Trophoblast cell (in vitro differentiated cells and primary cell): Measurements from ENCODE around the gene CROCC2.

ENCODE experiments used
- DNase-seq, 2 donors: peaks; one replicate each; pipeline ENCODE4 v3.0.0-alpha.2; 2016
- H2AFZ ChIP-seq: 2 replicates; pipeline ENCODE4 v1.6.1; 2013; ENCODE audit warnings: low read length, moderate library complexity, mild to moderate bottlenecking; ENCODE audit not compliant: insufficient read depth, poor library complexity
- H2AK5ac ChIP-seq: 2 replicates; pipeline ENCODE4 v1.6.1; 2013; ENCODE audit warnings: mild to moderate bottlenecking, low read length
- H2BK120ac ChIP-seq: 2 replicates; pipeline ENCODE4 v1.6.1; 2013; ENCODE audit warnings: low read length, mild to moderate bottlenecking, moderate library complexity; ENCODE audit not compliant: insufficient read depth, poor library complexity
- H2BK12ac ChIP-seq: 2 replicates; pipeline ENCODE4 v1.6.1; 2013; ENCODE audit warnings: mild to moderate bottlenecking, low read length, moderate library complexity
- H2BK5ac ChIP-seq: 2 replicates; pipeline ENCODE4 v1.6.1; 2013; ENCODE audit warnings: low read length, low read depth, moderate library complexity, mild to moderate bottlenecking; ENCODE audit not compliant: poor library complexity
- H3K14ac ChIP-seq: 2 replicates; pipeline ENCODE4 v1.6.1; 2013; ENCODE audit warnings: mild to moderate bottlenecking, low read length
- H3K18ac ChIP-seq: 2 replicates; pipeline ENCODE4 v1.6.1; 2013; ENCODE audit warnings: mild to moderate bottlenecking, low read length
- H3K23ac ChIP-seq: 2 replicates; pipeline ENCODE4 v1.6.1; 2013; ENCODE audit warnings: low read length
- H3K27ac ChIP-seq: 2 replicates; pipeline ENCODE4 v1.5.1; 2013; ENCODE audit warnings: low read depth, mild to moderate bottlenecking, inconsistent platforms, low read length, moderate library complexity
- H3K27me3 ChIP-seq: 2 replicates; pipeline ENCODE4 v1.6.1; 2013; ENCODE audit warnings: inconsistent platforms, mild to moderate bottlenecking, low read length, moderate library complexity; ENCODE audit not compliant: insufficient read depth
- H3K36me3 ChIP-seq, 2 experiments: 1 replicate in 1 of 2; 2 replicates in 1 of 2; pipeline ENCODE4 v1.6.1; 2013; ENCODE audit warnings: low read length in 2 of 2, mild to moderate bottlenecking in 2 of 2, moderate library complexity in 1 of 2; ENCODE audit not compliant: insufficient read depth in 2 of 2, control insufficient read depth in 1 of 2
- H3K4ac ChIP-seq: 2 replicates; pipeline ENCODE4 v1.6.1; 2013; ENCODE audit warnings: low read depth, mild to moderate bottlenecking, low read length, moderate library complexity
- H3K4me1 ChIP-seq, 2 experiments: 1 replicate in 1 of 2; 2 replicates in 1 of 2; pipeline ENCODE4 v1.6.1; 2013; ENCODE audit warnings: low read length in 2 of 2, mild to moderate bottlenecking in 2 of 2, moderate library complexity in 1 of 2; ENCODE audit not compliant: insufficient read depth in 2 of 2, control insufficient read depth in 1 of 2
- H3K4me2 ChIP-seq: 2 replicates; pipeline ENCODE4 v1.6.1; 2013; ENCODE audit warnings: inconsistent platforms, mild to moderate bottlenecking, low read length, moderate library complexity
- H3K4me3 ChIP-seq: 2 replicates; pipeline ENCODE4 v1.5.1; 2013; ENCODE audit warnings: mild to moderate bottlenecking, low read depth, low read length, inconsistent platforms
- H3K79me1 ChIP-seq: one replicate; pipeline ENCODE4 v1.6.1; 2013; ENCODE audit warnings: low read length
- H3K79me2 ChIP-seq: 2 replicates; pipeline ENCODE4 v1.6.1; 2013; ENCODE audit warnings: low read length, mild to moderate bottlenecking; ENCODE audit not compliant: control insufficient read depth, insufficient read depth, poor library complexity
- H3K9ac ChIP-seq: 2 replicates; pipeline ENCODE4 v1.6.1; 2013; ENCODE audit warnings: mild to moderate bottlenecking, low read length
- H3K9me3 ChIP-seq: 2 replicates; pipeline ENCODE4 v1.6.1; 2013; ENCODE audit warnings: low read depth, mild to moderate bottlenecking, control low read depth, inconsistent platforms, low read length; ENCODE audit not compliant: insufficient read depth
- H4K12ac ChIP-seq: 2 replicates; pipeline ENCODE4 v1.6.1; 2013; ENCODE audit warnings: low read depth, mild to moderate bottlenecking, low read length, moderate library complexity
- H4K8ac ChIP-seq: 2 replicates; pipeline ENCODE4 v1.6.1; 2013; ENCODE audit warnings: low read depth, mild to moderate bottlenecking, low read length, moderate library complexity
- H4K91ac ChIP-seq: one replicate; pipeline ENCODE4 v1.6.1; 2013; ENCODE audit warnings: low read depth, mild to moderate bottlenecking, low read length, moderate library complexity
- WGBS: extraction: QIAGEN DNeasy Blood & Tissue Kit; methylation state at CpG from one replicate; pipeline ENCODE4 v1.1.7; 2013; ENCODE audit warnings: missing lambda C conversion rate; ENCODE audit not compliant: insufficient read length, insufficient coverage; ENCODE audit errors: extremely low coverage; 5-methylcytosine and 5-hydroxymethylcytosine counted together

CROCC2 gene

GRCh38 chr2:241033336-241033987, 127.3 kb downstream of the CROCC2 start:
- Histone ChIP-seq H3K36me3 (no peaks in the 10 kb centered on the region), H3K18ac (no peak overlapping the region), H3K9ac (no peak overlapping the region), H2BK12ac (no peak overlapping the region), H3K27ac (no peak overlapping the region), H3K79me2 (no peaks in the 10 kb centered on the region), H3K23ac (no peak overlapping the region), H3K4ac (no peak overlapping the region), H2AFZ (no peak overlapping the region), H3K4me3 (no peak overlapping the region), H3K79me1 (no peaks in the 10 kb centered on the region), H4K91ac (no peak overlapping the region), H3K4me1 (peaks cover 0 to 4% of the 10 kb centered on the region in 2 experiments), H3K14ac (no peak overlapping the region), H3K27me3 (peaks cover 21% of the 10 kb centered on the region), H2AK5ac (no peak overlapping the region), H2BK5ac (no peak overlapping the region), H4K12ac (no peak overlapping the region), H4K8ac (no peak overlapping the region), H3K4me2 (no peak overlapping the region), H3K9me3 (peaks cover 5% of the 10 kb centered on the region), H2BK120ac (no peak overlapping the region)
- DNase-seq, result no peak
- WGBS, result no CpG with 5 or more reads among the region's 17 CpGs

- Histone ChIP-seq H3K9me3 (peaks cover 5% of the 10 kb centered on the region), H2AK5ac (no peak overlapping the region), H3K4me1 (peaks cover 0 to 4% of the 10 kb centered on the region in 2 experiments), H3K23ac (no peak overlapping the region), H3K79me2 (no peaks in the 10 kb centered on the region), H3K79me1 (no peaks in the 10 kb centered on the region), H3K27ac (no peak overlapping the region), H2AFZ (no peak overlapping the region), H3K9ac (no peak overlapping the region), H3K18ac (no peak overlapping the region), H3K36me3 (no peaks in the 10 kb centered on the region), H3K27me3 (peaks cover 21% of the 10 kb centered on the region), H4K12ac (no peak overlapping the region), H3K14ac (no peak overlapping the region), H4K8ac (no peak overlapping the region), H3K4me2 (no peak overlapping the region), H4K91ac (no peak overlapping the region), H3K4ac (no peak overlapping the region), H2BK12ac (no peak overlapping the region), H2BK120ac (no peak overlapping the region), H3K4me3 (no peak overlapping the region), H2BK5ac (no peak overlapping the region)
- no peak for DNase-seq
- no CpG with 5 or more reads among the region's 7 CpGs for WGBS
Measured at GRCh38 chr2:241033994-241034393, 127.9 kb downstream of the CROCC2 start.

- no peak for DNase-seq
- Histone ChIP-seq H2BK12ac (no peak overlapping the region), H3K14ac (no peak overlapping the region), H3K9ac (no peak overlapping the region), H3K4me2 (no peak overlapping the region), H4K12ac (no peak overlapping the region), H3K79me1 (no peaks in the 10 kb centered on the region), H3K27ac (no peak overlapping the region), H3K27me3 (peaks cover 21% of the 10 kb centered on the region), H2AFZ (no peak overlapping the region), H3K79me2 (no peaks in the 10 kb centered on the region), H3K4ac (no peak overlapping the region), H2BK120ac (no peak overlapping the region), H2AK5ac (no peak overlapping the region), H3K9me3 (peaks cover 5% of the 10 kb centered on the region), H4K8ac (no peak overlapping the region), H3K23ac (no peak overlapping the region), H4K91ac (no peak overlapping the region), H3K18ac (no peak overlapping the region), H3K4me1 (peaks cover 0 to 4% of the 10 kb centered on the region in 2 experiments), H3K36me3 (no peaks in the 10 kb centered on the region), H3K4me3 (no peak overlapping the region), H2BK5ac (no peak overlapping the region)
- no CpG with 5 or more reads among the region's 22 CpGs for WGBS
Measured at GRCh38 chr2:241034490-241035141, 128.5 kb downstream of the CROCC2 start.

GRCh38 chr2:241035142-241035817, 129.1 kb downstream of the CROCC2 start:
- Histone ChIP-seq H4K8ac (no peak overlapping the region), H3K23ac (no peak overlapping the region), H3K4me3 (no peak overlapping the region), H3K27me3 (peaks cover 21% of the 10 kb centered on the region), H3K36me3 (no peaks in the 10 kb centered on the region), H3K4ac (no peak overlapping the region), H3K18ac (no peak overlapping the region), H2BK12ac (no peak overlapping the region), H4K91ac (no peak overlapping the region), H3K4me1 (peaks cover 0 to 4% of the 10 kb centered on the region in 2 experiments), H3K27ac (no peak overlapping the region), H2AFZ (no peak overlapping the region), H2AK5ac (no peak overlapping the region), H2BK5ac (no peak overlapping the region), H4K12ac (no peak overlapping the region), H2BK120ac (no peak overlapping the region), H3K9ac (no peak overlapping the region), H3K79me2 (no peaks in the 10 kb centered on the region), H3K4me2 (no peak overlapping the region), H3K79me1 (no peaks in the 10 kb centered on the region), H3K14ac (no peak overlapping the region), H3K9me3 (peaks cover 5% of the 10 kb centered on the region)
- no CpG with 5 or more reads among the region's 31 CpGs for WGBS
- DNase-seq, result no peak
